Endodermal cell (in vitro differentiated cells): Measurements from ENCODE around the gene UNK. TPM values are rescaled to one million over a fixed set of nuclear protein-coding genes. Genes with fewer than 3 reads are reported as not detected.

ENCODE experiments used
- DNase-seq: peaks from one replicate; pipeline ENCODE4 v3.0.0-alpha.2; 2017
- H3K27ac ChIP-seq: 2 replicates; pipeline ENCODE4 v1.5.1; 2013; ENCODE audit warnings: mild to moderate bottlenecking, low read depth, low read length, moderate library complexity
- H3K27me3 ChIP-seq: 2 replicates; pipeline ENCODE4 v1.6.1; 2013; ENCODE audit warnings: mild to moderate bottlenecking, low read length, moderate library complexity; ENCODE audit not compliant: insufficient read depth, control insufficient read depth, poor library complexity, severe bottlenecking
- H3K36me3 ChIP-seq: 2 replicates; pipeline ENCODE4 v1.7.0; 2013; ENCODE audit warnings: mild to moderate bottlenecking, low read length, moderate library complexity; ENCODE audit not compliant: control insufficient read depth, insufficient read depth
- H3K4me1 ChIP-seq: one replicate; pipeline ENCODE4 v1.7.0; 2013; ENCODE audit warnings: low read length; ENCODE audit not compliant: control insufficient read depth, insufficient read depth
- H3K4me3 ChIP-seq: 2 replicates; pipeline ENCODE4 v1.5.1; 2013; ENCODE audit warnings: mild to moderate bottlenecking, low read length, moderate library complexity
- H3K9ac ChIP-seq: 2 replicates; pipeline ENCODE4 v1.6.1; 2013; ENCODE audit warnings: mild to moderate bottlenecking, low read length, moderate library complexity; ENCODE audit not compliant: poor library complexity, severe bottlenecking; ENCODE audit errors: extremely low read depth
- H3K9me3 ChIP-seq: 2 replicates; pipeline ENCODE4 v1.6.1; 2013; ENCODE audit warnings: mild to moderate bottlenecking, low read length, moderate library complexity; ENCODE audit not compliant: control insufficient read depth
- H3K27ac Mint-ChIP-seq: 2 replicates; pipeline ENCODE4 v1.8.0; 2020; ENCODE audit warnings: mixed read lengths
- H3K27me3 Mint-ChIP-seq: 2 replicates; pipeline ENCODE4 v1.8.0; 2021; ENCODE audit warnings: mild to moderate bottlenecking, mixed read lengths; ENCODE audit not compliant: insufficient read depth
- H3K36me3 Mint-ChIP-seq: 2 replicates; pipeline ENCODE4 v1.8.0; 2020; ENCODE audit warnings: low read depth, mixed read lengths
- H3K4me1 Mint-ChIP-seq: 2 replicates; pipeline ENCODE4 v1.8.0; 2020; ENCODE audit warnings: mixed read lengths
- H3K4me3 Mint-ChIP-seq: 2 replicates; pipeline ENCODE4 v1.8.0; 2020; ENCODE audit warnings: mild to moderate bottlenecking, moderate library complexity, mixed read lengths
- H3K9me3 Mint-ChIP-seq: 2 replicates; pipeline ENCODE4 v1.8.0; 2020; ENCODE audit warnings: mild to moderate bottlenecking, mixed read lengths
- WGBS, 2 experiments: methylation state at CpG; one replicate each; pipeline versions ENCODE4 v1.1.5 to v1.1.7; 2013; ENCODE audit warnings: missing lambda C conversion rate in 2 of 2, mixed read lengths in 1 of 2; ENCODE audit not compliant: insufficient coverage in 1 of 2, insufficient read length in 1 of 2; 5-methylcytosine and 5-hydroxymethylcytosine counted together
- total RNA-seq, 2 donors: library from RNA; stranded (reverse); fragmentation: NEBNext Ultra II Directional in 1 of 2; extraction: Animal tissue kit (Norgen Biotek cat#: 25700) in 1 of 2; gene quantifications; 2 replicates in 1 of 2; 3 replicates in 1 of 2; pipeline ENCODE4 v1.2.1, GENCODE V29; 2021
- TF ChIP-seq, protein P1 (sequence below): fragments of 200-600 bp; sonication (generic); conservative IDR thresholded peaks from 2 replicates; pipeline ENCODE4 v1.5.0; 2021; ENCODE audit warnings: antibody characterized with exemption, mild to moderate bottlenecking

Gene UNK
- total RNA-seq, 2 donors from 2014 or later: 38.0 to 39.0 TPM

- Histone ChIP-seq H3K27me3 (no peaks in the 10 kb centered on the region), H3K27ac (no peak overlapping the region), H3K9ac (no peak overlapping the region), H3K9me3 (no peaks in the 10 kb centered on the region), H3K4me1 (no peaks in the 10 kb centered on the region), H3K36me3 (peaks cover 60% of the 10 kb centered on the region), H3K4me3 (no peak overlapping the region)
- Mint-ChIP-seq H3K27me3 (no peaks in the 10 kb centered on the region), H3K36me3 (peaks cover 45% of the 10 kb centered on the region), H3K27ac (no peak overlapping the region), H3K4me3 (no peak overlapping the region), H3K4me1 (no peaks in the 10 kb centered on the region), H3K9me3 (no peaks in the 10 kb centered on the region)
- 91 to 93% methylated on average over 13 to 18 of the region's 18 CpGs for WGBS, 2 experiments
- TF ChIP-seq, protein P1, sequence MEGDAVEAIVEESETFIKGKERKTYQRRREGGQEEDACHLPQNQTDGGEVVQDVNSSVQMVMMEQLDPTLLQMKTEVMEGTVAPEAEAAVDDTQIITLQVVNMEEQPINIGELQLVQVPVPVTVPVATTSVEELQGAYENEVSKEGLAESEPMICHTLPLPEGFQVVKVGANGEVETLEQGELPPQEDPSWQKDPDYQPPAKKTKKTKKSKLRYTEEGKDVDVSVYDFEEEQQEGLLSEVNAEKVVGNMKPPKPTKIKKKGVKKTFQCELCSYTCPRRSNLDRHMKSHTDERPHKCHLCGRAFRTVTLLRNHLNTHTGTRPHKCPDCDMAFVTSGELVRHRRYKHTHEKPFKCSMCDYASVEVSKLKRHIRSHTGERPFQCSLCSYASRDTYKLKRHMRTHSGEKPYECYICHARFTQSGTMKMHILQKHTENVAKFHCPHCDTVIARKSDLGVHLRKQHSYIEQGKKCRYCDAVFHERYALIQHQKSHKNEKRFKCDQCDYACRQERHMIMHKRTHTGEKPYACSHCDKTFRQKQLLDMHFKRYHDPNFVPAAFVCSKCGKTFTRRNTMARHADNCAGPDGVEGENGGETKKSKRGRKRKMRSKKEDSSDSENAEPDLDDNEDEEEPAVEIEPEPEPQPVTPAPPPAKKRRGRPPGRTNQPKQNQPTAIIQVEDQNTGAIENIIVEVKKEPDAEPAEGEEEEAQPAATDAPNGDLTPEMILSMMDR: no peak
- no peak for DNase-seq
Observed at GRCh38 chr17:75822119-75822799, 37.7 kb downstream of the UNK start.

- WGBS, 2 experiments: 95 to 100% methylated on average over 2 to 3 of the region's 3 CpGs
Observed at GRCh38 chr17:75822800-75823166, 38.2 kb downstream of the UNK start.

DNA sequence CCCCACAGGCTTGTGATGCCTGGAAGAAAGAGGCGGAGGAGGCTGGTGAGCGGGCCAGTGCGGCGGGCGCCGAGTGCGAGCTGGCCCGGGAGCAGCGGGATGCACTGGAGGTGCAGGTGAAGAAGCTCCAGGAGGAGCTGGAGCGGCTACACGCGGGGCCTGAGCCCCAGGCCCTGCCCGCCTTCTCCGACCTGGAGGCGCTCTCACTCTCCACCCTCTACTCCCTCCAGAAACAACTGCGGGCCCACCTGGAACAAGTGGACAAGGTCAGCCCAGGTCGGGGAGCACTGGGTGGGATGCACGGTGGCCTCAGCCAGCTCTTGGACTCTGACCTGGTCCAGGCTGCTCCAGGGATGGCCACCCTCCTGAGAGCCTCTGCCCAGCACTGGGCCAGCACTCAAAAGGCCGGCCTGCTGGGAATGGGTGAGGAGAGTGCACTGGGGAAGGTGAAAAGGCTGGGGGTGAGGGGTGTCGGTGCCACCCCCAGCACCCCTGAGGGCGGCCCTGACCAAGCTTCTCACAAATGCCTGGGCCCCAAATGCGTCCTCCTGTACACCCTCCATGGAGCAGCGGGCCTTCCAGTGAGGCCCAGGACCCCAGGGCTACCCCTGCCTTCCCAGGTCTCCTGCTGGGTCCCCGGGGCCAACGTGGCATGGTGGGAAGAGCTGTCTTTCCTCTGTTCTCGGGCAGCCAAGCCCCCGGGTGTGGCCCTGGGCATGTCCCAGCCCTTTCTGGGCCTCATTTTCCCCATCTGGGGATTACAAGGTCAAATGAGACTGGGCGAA is 38.8 kb downstream of the UNK start:
- H3K36me3 ChIP-seq: peaks cover 52% of the 10 kb centered on the region
- no peak overlapping the region for H3K4me3 ChIP-seq
- Mint-ChIP-seq H3K27ac (no peak overlapping the region), H3K4me3 (no peak overlapping the region), H3K36me3 (peaks cover 39% of the 10 kb centered on the region), H3K4me1 (peaks cover 1% of the 10 kb centered on the region), H3K27me3 (no peaks in the 10 kb centered on the region), H3K9me3 (no peaks in the 10 kb centered on the region)
- no peaks in the 10 kb centered on the region for H3K27me3 ChIP-seq
- TF ChIP-seq, protein P1: no peak
- no peaks in the 10 kb centered on the region for H3K9me3 ChIP-seq
- no peak overlapping the region for H3K27ac ChIP-seq
- no peak overlapping the region for H3K9ac ChIP-seq
- 95 to 96% methylated on average over 13 to 26 of the region's 28 CpGs for WGBS, 2 experiments
- no peak for DNase-seq
- no peaks in the 10 kb centered on the region for H3K4me1 ChIP-seq

More at GRCh38 chr17:75822800-75823166, 38.2 kb downstream of the UNK start:
- H3K4me1 Mint-ChIP-seq: no peaks in the 10 kb centered on the region
- no peaks in the 10 kb centered on the region for H3K9me3 Mint-ChIP-seq
- H3K36me3 ChIP-seq: peaks cover 57% of the 10 kb centered on the region
- H3K9me3 ChIP-seq: no peaks in the 10 kb centered on the region
- H3K27me3 ChIP-seq: no peaks in the 10 kb centered on the region
- H3K9ac ChIP-seq: no peak overlapping the region
- H3K27me3 Mint-ChIP-seq: no peaks in the 10 kb centered on the region
- DNase-seq: no peak
- TF ChIP-seq, protein P1: no peak
- no peak overlapping the region for H3K27ac ChIP-seq
- H3K4me3 Mint-ChIP-seq: no peak overlapping the region
- H3K36me3 Mint-ChIP-seq: peaks cover 43% of the 10 kb centered on the region
- H3K4me1 ChIP-seq: no peaks in the 10 kb centered on the region
- H3K4me3 ChIP-seq: no peak overlapping the region
- H3K27ac Mint-ChIP-seq: no peak overlapping the region
